IMR-90 (cell line): Measurements from ENCODE around the gene MGME1.

ENCODE experiments used
- BHLHE40 ChIP-seq: fragments of 150-350 bp; IDR thresholded peaks from 2 replicates; pipeline ENCODE4 v1.6.1; 2016; ENCODE audit warnings: mild to moderate bottlenecking, low read depth, low read length
- CEBPB ChIP-seq: IDR thresholded peaks from 2 replicates; pipeline ENCODE4 v1.6.1; 2012; ENCODE audit warnings: low read depth, low read length, improper control_type of control experiment
- FOS ChIP-seq: fragments of 150-350 bp; IDR thresholded peaks from 2 replicates; pipeline ENCODE4 v1.6.1; 2016; ENCODE audit warnings: low read depth, low read length
- MAFK ChIP-seq: IDR thresholded peaks from 2 replicates; pipeline ENCODE4 v1.6.1; 2012; ENCODE audit warnings: low read depth, low read length, improper control_type of control experiment
- MXI1 ChIP-seq: IDR thresholded peaks from 2 replicates; pipeline ENCODE4 v1.6.1; 2012; ENCODE audit warnings: low read depth, mild to moderate bottlenecking, low read length, moderate library complexity, borderline replicate concordance
- NFE2L2 ChIP-seq: fragments of 150-350 bp; IDR thresholded peaks from 2 replicates; pipeline ENCODE4 v1.6.1; 2016; ENCODE audit warnings: low read depth, mild to moderate bottlenecking, low read length
- POLR2A ChIP-seq: IDR thresholded peaks from 2 replicates; pipeline ENCODE4 v1.6.1; 2012; ENCODE audit warnings: mild to moderate bottlenecking, low read depth, low read length
- RAD21 ChIP-seq: IDR thresholded peaks from 2 replicates; pipeline ENCODE4 v1.6.1; 2012; ENCODE audit warnings: low read length, improper control_type of control experiment
- RCOR1 ChIP-seq: IDR thresholded peaks from 2 replicates; pipeline ENCODE4 v1.6.1; 2012; ENCODE audit warnings: mild to moderate bottlenecking, low read length, improper control_type of control experiment; ENCODE audit not compliant: insufficient replicate concordance
- RFX5 ChIP-seq: IDR thresholded peaks from 2 replicates; pipeline ENCODE4 v1.8.0; 2012; ENCODE audit warnings: low read depth, mild to moderate bottlenecking, low read length, moderate library complexity
- SMC3 ChIP-seq: fragments of 150-350 bp; IDR thresholded peaks from 2 replicates; pipeline ENCODE4 v1.6.1; 2016; ENCODE audit warnings: low read depth, mild to moderate bottlenecking, antibody characterized with exemption, low read length, moderate library complexity
- TF ChIP-seq, protein P1 (sequence below): conservative IDR thresholded peaks from 2 replicates; pipeline ENCODE4 v1.5.1; 2012; ENCODE audit warnings: mild to moderate bottlenecking, low read depth, low read length, improper control_type of control experiment
- TF ChIP-seq, protein P2 (sequence below): fragments of 150-350 bp; IDR thresholded peaks from 2 replicates; pipeline ENCODE4 v1.6.1; 2017; ENCODE audit warnings: mild to moderate bottlenecking, antibody characterized with exemption, low read length, low read depth

- TF ChIP-seq POLR2A (no peak), SMC3 (no peak), MAFK (no peak), RFX5 (no peak), BHLHE40 (no peak), CEBPB (no peak), RCOR1 (no peak), MXI1 (no peak), RAD21 (no peak), FOS (no peak), NFE2L2 (no peak)
- TF ChIP-seq, protein P1, sequence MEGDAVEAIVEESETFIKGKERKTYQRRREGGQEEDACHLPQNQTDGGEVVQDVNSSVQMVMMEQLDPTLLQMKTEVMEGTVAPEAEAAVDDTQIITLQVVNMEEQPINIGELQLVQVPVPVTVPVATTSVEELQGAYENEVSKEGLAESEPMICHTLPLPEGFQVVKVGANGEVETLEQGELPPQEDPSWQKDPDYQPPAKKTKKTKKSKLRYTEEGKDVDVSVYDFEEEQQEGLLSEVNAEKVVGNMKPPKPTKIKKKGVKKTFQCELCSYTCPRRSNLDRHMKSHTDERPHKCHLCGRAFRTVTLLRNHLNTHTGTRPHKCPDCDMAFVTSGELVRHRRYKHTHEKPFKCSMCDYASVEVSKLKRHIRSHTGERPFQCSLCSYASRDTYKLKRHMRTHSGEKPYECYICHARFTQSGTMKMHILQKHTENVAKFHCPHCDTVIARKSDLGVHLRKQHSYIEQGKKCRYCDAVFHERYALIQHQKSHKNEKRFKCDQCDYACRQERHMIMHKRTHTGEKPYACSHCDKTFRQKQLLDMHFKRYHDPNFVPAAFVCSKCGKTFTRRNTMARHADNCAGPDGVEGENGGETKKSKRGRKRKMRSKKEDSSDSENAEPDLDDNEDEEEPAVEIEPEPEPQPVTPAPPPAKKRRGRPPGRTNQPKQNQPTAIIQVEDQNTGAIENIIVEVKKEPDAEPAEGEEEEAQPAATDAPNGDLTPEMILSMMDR: no peak
- TF ChIP-seq, protein P2, sequence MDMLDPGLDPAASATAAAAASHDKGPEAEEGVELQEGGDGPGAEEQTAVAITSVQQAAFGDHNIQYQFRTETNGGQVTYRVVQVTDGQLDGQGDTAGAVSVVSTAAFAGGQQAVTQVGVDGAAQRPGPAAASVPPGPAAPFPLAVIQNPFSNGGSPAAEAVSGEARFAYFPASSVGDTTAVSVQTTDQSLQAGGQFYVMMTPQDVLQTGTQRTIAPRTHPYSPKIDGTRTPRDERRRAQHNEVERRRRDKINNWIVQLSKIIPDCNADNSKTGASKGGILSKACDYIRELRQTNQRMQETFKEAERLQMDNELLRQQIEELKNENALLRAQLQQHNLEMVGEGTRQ: no peak
These were observed 32.5 kb upstream of the MGME1 start for GRCh38 chr20:17936286-17936760.
